Measurements from ENCODE around the gene NKX2-4. TPM values are rescaled to one million over a fixed set of nuclear protein-coding genes. Genes with fewer than 3 reads are reported as not detected.

NKX2-4 gene
- not detected for total RNA-seq (2013)
- polyA plus RNA-seq (not detected), polyA minus RNA-seq (not detected in 2 replicates), total RNA-seq (0 to 0.46 (median 0) reads per million in 11 experiments)

DNA sequence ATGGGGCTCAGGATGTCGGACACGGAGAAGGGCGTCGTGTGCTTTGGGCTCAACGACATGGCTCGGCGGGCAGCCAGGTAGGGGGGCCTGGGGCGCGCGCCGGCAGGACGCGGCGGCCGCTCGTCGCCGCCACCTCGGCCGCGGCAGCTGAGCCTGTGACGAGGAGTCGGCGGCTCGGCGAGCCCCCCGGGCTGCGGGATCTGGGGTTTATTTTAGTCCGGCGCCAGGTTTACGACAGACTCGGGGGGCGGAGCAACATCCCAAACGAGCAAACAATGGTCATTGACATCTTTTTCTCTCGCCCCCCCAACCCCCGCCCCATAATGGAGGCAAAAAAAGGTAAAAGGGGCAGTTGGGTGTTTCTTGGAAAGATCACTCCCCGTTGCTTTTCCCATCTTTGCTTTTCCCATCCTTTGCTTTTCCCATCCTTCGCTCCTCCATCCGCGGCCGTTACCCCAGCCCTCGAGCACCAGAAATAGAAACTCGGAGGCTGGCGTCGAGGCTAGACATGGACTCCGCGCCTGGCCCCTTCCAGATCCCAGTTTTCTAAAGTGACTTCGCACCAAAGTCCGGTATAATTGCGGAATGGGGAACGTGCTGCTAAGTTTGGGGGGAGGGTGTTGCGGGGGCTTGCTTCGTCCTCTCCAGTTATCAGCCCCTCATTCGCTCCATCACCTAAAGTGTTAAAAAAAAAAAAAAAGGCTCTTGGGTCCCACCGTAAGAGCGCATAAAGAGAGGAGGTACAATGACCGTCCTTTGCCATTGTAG is at the start of gene NKX2-4:
TSS of gene NKX2-4 (minus strand) at position 186 of the 768 bp plus-strand sequence. CDS start at position 59, 127 bp downstream.
- TF ChIP-seq, protein P1, sequence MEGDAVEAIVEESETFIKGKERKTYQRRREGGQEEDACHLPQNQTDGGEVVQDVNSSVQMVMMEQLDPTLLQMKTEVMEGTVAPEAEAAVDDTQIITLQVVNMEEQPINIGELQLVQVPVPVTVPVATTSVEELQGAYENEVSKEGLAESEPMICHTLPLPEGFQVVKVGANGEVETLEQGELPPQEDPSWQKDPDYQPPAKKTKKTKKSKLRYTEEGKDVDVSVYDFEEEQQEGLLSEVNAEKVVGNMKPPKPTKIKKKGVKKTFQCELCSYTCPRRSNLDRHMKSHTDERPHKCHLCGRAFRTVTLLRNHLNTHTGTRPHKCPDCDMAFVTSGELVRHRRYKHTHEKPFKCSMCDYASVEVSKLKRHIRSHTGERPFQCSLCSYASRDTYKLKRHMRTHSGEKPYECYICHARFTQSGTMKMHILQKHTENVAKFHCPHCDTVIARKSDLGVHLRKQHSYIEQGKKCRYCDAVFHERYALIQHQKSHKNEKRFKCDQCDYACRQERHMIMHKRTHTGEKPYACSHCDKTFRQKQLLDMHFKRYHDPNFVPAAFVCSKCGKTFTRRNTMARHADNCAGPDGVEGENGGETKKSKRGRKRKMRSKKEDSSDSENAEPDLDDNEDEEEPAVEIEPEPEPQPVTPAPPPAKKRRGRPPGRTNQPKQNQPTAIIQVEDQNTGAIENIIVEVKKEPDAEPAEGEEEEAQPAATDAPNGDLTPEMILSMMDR (IDR thresholded peaks at IDR 0.05): no peak
- DNase-seq: no peak
- H3K4me1 Mint-ChIP-seq: peaks cover 20% of the 10 kb centered on the region
- peaks cover 0 to 5% of the 10 kb centered on the region in 2 donors for H3K36me3 Mint-ChIP-seq
- 8% methylated on average over 41 of the region's 57 CpGs for WGBS (ENCODE audit: insufficient coverage)
- H3K4me1 ChIP-seq (ENCODE audit: control insufficient read depth in 1 of 2, insufficient read depth in 2 of 2, low read length in 2 of 2): peaks cover 0 to 13% of the 10 kb centered on the region in 2 donors
- no peaks in the 10 kb centered on the region for H4K20me1 ChIP-seq (ENCODE audit: insufficient read depth, low read length)
- peak within 1 kb of the TSS; percentile 15 for H2AFZ ChIP-seq (ENCODE audit: insufficient read depth, low read depth, low read length, poor library complexity, severe bottlenecking)
- no peak within 1 kb of the TSS for H3K4me3 ChIP-seq (replicated peaks in 1 of 3; ENCODE audit: low read depth in 2 of 3, low read length in 3 of 3)
- peak within 1 kb of the TSS in 1 of 2 donors; percentile 78 for H3K4me3 Mint-ChIP-seq
- peak within 1 kb of the TSS; percentile 37 for H3K4me2 ChIP-seq (replicated peaks; ENCODE audit: extremely low read depth, low read length, poor library complexity, severe bottlenecking)
- H3K27me3 Mint-ChIP-seq (ENCODE audit: low read depth in 3 of 3): peaks cover 77 to 89% (median 78%) of the 10 kb centered on the region in 3 donors
- peaks cover 84 to 89% of the 10 kb centered on the region in 2 donors for H3K27me3 ChIP-seq (ENCODE audit: control insufficient read depth in 2 of 2, insufficient read depth in 2 of 2, low read length in 2 of 2)
- H3K27ac Mint-ChIP-seq: no peak within 1 kb of the TSS
- no peaks in the 10 kb centered on the region for H3K36me3 ChIP-seq (replicated peaks in 1 of 2; ENCODE audit: control insufficient read depth in 1 of 2, insufficient read depth in 2 of 2, low read length in 2 of 2)
- intact Hi-C loops (cut with micrococcal nuclease): loop anchor here in 1 of 2 donors (10.0 kb wide), 1 partner anchor 107 kb away; no protein-coding TSS in a partner anchor
- no peak within 1 kb of the TSS for H3K27ac ChIP-seq (ENCODE audit: low read depth in 1 of 2, low read length in 2 of 2)
- H3K79me2 ChIP-seq (ENCODE audit: insufficient read depth, low read length): no peaks in the 10 kb centered on the region
- H3K9me3 ChIP-seq (replicated peaks in 1 of 2; ENCODE audit: control insufficient read depth in 1 of 2, insufficient read depth in 1 of 2, low read length in 2 of 2): peaks cover 0 to 13% of the 10 kb centered on the region in 2 donors
- no peak within 1 kb of the TSS for H3K9ac ChIP-seq (ENCODE audit: insufficient read depth, low read length, poor library complexity, severe bottlenecking)
- peaks cover 0 to 11% (median 7%) of the 10 kb centered on the region in 7 donors for H3K9me3 Mint-ChIP-seq

DNA sequence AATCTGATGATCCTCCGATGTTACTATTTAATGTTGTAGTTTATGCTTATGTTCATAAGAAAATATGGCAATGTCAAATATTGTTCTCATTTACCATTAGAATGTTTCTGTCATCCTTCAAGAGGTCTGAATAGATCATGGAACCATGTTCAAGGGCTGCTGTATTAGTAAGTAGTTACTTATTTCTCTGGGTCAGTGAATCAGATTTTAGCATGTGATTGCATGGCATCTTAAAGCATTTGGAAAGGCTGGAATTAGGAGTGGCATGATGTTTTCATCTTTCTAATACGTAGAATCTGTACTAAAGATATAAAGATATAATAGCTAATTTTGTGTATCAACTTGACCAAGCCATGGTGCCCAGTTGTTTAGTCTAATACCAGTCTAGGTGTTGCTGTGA is 40.5 kb upstream of the NKX2-4 start:
- Histone ChIP-seq H3K4me1 (ENCODE audit: control insufficient read depth in 1 of 2, insufficient read depth in 2 of 2, low read length in 2 of 2) (no peaks in the 10 kb centered on the region), H3K79me2 (ENCODE audit: insufficient read depth, low read length) (no peaks in the 10 kb centered on the region), H3K36me3 (replicated peaks in 1 of 2; ENCODE audit: control insufficient read depth in 1 of 2, insufficient read depth in 2 of 2, low read length in 2 of 2) (no peaks in the 10 kb centered on the region), H2AFZ (ENCODE audit: insufficient read depth, low read depth, low read length, poor library complexity, severe bottlenecking) (no peak overlapping the region), H3K4me2 (replicated peaks; ENCODE audit: extremely low read depth, low read length, poor library complexity, severe bottlenecking) (no peak overlapping the region), H3K27me3 (ENCODE audit: control insufficient read depth in 2 of 2, insufficient read depth in 2 of 2, low read length in 2 of 2) (peaks cover 2 to 9% of the 10 kb centered on the region in 2 donors), H4K20me1 (ENCODE audit: insufficient read depth, low read length) (no peaks in the 10 kb centered on the region), H3K9me3 (replicated peaks in 1 of 2; ENCODE audit: control insufficient read depth in 1 of 2, insufficient read depth in 1 of 2, low read length in 2 of 2) (no peaks in the 10 kb centered on the region), H3K27ac (ENCODE audit: low read depth in 1 of 2, low read length in 2 of 2) (no peak overlapping the region), H3K9ac (ENCODE audit: insufficient read depth, low read length, poor library complexity, severe bottlenecking) (no peak overlapping the region), H3K4me3 (replicated peaks in 1 of 3; ENCODE audit: low read depth in 2 of 3, low read length in 3 of 3) (no peak overlapping the region)
- H3K9me3 Mint-ChIP-seq: no peaks in the 10 kb centered on the region
- H3K36me3 Mint-ChIP-seq: no peaks in the 10 kb centered on the region
- no peaks in the 10 kb centered on the region for H3K4me1 Mint-ChIP-seq
- H3K27me3 Mint-ChIP-seq (ENCODE audit: low read depth in 3 of 3): peaks cover 17 to 33% (median 22%) of the 10 kb centered on the region in 3 donors
- DNase-seq: no peak
- no peak overlapping the region for H3K27ac Mint-ChIP-seq
- TF ChIP-seq, protein P1 (IDR thresholded peaks at IDR 0.05): no peak
- no CpG with 5 or more reads among the region's 2 CpGs for WGBS (ENCODE audit: insufficient coverage)
- H3K4me3 Mint-ChIP-seq: no peak overlapping the region
- intact Hi-C loops (cut with micrococcal nuclease): no loop called here

Data from CD14-positive monocyte (primary cell).